ENCODE data around the gene TMEM38B. TPM values are rescaled to one million over a fixed set of nuclear protein-coding genes. Genes with fewer than 3 reads are reported as not detected.

TMEM38B gene
- polyA plus RNA-seq, 1 experiment = 7.5 TPM

DNA sequence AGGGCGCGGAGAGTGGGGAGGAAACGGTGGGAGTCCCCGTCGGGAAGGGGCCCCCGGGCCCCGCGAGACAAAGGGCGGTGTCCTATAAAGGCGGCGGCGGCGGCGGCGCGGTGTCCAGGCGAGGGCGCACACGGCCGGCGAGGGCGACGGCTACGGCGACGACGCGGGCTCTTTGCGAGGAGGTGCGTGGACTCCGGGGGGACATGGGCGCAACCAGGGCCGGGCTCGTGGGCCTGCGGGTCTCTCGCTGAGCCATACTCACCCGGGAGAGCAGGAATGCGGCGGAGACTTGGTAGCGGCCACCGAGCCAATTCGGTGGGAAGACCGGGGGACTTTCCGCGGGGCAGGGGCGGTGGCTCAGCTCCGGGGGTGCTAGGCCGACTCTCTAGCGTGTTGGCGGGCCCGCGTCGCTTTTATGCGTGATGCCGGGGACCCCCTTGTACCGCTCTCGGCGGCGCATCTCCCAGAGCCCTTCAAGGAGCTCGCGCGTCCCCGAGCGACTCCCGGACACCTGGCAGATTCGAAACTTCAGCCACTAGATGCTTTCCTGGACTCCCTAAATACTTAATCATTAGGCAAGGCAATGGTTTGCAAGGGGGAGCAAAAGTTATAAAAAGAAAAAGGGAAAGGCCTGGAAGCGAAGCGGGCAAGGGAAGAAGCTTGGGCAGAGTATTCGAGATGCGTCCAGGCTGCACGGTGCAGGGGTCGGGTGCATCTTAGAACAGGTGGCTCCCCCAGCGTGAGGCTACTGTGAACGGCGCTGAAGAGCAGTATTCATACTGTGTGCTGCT lies 38.0 kb upstream of the TMEM38B start:
- ChIA-PET POLR2A (no interaction called here), CTCF (interaction anchor here (1.0 to 1.1 kb wide), 2 partner anchors 35 to 62 kb away, joined by 3 to 6 read pairs; no protein-coding TSS in a partner anchor)
- DNase-seq (ENCODE audit: low read depth, low spot score) = no peak
- TF ChIP-seq, protein P1, sequence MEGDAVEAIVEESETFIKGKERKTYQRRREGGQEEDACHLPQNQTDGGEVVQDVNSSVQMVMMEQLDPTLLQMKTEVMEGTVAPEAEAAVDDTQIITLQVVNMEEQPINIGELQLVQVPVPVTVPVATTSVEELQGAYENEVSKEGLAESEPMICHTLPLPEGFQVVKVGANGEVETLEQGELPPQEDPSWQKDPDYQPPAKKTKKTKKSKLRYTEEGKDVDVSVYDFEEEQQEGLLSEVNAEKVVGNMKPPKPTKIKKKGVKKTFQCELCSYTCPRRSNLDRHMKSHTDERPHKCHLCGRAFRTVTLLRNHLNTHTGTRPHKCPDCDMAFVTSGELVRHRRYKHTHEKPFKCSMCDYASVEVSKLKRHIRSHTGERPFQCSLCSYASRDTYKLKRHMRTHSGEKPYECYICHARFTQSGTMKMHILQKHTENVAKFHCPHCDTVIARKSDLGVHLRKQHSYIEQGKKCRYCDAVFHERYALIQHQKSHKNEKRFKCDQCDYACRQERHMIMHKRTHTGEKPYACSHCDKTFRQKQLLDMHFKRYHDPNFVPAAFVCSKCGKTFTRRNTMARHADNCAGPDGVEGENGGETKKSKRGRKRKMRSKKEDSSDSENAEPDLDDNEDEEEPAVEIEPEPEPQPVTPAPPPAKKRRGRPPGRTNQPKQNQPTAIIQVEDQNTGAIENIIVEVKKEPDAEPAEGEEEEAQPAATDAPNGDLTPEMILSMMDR (IDR thresholded peaks at IDR 0.05; ENCODE audit: low read depth, low read length) = no peak
- Histone ChIP-seq H3K27me3 (ENCODE audit: control insufficient read depth, insufficient read depth, low read length) (peaks cover 27% of the 10 kb centered on the region), H3K27ac (ENCODE audit: low read depth, low read length) (no peak overlapping the region), H3K4me3 (ENCODE audit: low read depth, low read length) (peak overlapping the region; percentile 49), H3K9me3 (ENCODE audit: control insufficient read depth, insufficient read depth, low read length) (no peaks in the 10 kb centered on the region; the same call in 1 of the 2 replicates)

DNA sequence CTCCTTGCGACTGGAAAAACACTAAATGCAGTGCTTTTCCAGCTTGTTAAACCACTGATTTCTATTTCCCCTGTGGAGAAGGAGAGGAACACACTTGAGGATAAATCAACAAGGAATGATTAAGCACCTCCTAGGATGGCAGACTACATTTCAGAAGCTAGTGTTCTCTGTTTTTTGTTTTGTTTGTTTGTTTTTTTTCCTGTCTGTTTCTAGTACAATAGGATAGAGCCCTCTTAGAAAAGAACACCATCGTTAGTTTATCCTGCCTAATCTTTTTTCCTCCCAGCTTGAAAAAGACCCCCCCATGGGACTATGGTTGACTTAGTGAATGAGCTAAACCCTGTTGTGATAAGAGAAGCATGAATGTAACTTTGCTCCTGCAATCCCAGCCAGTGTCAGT lies 36.0 kb upstream of the TMEM38B start:
- DNase-seq (ENCODE audit: low read depth, low spot score) = no peak
- POLR2A ChIA-PET = no interaction called here
- TF ChIP-seq, protein P1 (IDR thresholded peaks at IDR 0.05; ENCODE audit: low read depth, low read length) = no peak
- Histone ChIP-seq H3K27ac (ENCODE audit: low read depth, low read length) (no peak overlapping the region), H3K4me3 (ENCODE audit: low read depth, low read length) (no peak overlapping the region), H3K9me3 (ENCODE audit: control insufficient read depth, insufficient read depth, low read length) (no peaks in the 10 kb centered on the region; the same call in 1 of the 2 replicates), H3K27me3 (ENCODE audit: control insufficient read depth, insufficient read depth, low read length) (peaks cover 27% of the 10 kb centered on the region)
- CTCF ChIA-PET = interaction anchor here (0.7 to 1.2 kb wide), 2 partner anchors 19 to 60 kb away, joined by 3 read pairs; no protein-coding TSS in a partner anchor

DNA sequence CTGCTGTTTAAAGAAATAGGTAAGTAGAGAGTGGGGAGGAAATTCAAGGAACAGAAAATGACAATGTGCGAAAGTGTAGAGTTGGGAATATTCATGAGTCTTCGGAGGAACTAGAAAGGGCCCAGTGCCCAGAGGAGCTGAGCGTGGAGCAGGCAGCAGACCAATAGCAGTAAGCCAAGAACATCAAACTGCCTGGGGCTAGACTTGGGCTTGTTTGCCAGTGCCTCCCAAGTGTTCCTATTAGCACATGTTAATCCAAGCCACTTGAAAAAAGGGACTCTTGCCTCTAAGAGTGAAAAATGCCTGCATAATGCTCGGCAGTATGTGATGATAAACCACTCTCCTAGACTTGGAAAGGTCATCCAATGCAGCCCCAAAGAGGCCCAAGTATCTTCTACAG lies 33.3 kb upstream of the TMEM38B start:
- CTCF ChIA-PET = no interaction called here
- Histone ChIP-seq H3K9me3 (ENCODE audit: control insufficient read depth, insufficient read depth, low read length) (no peaks in the 10 kb centered on the region; the same call in 1 of the 2 replicates), H3K27me3 (ENCODE audit: control insufficient read depth, insufficient read depth, low read length) (peaks cover 18% of the 10 kb centered on the region), H3K4me3 (ENCODE audit: low read depth, low read length) (no peak overlapping the region), H3K27ac (ENCODE audit: low read depth, low read length) (no peak overlapping the region)
- POLR2A ChIA-PET = no interaction called here
- TF ChIP-seq, protein P1 (IDR thresholded peaks at IDR 0.05; ENCODE audit: low read depth, low read length) = no peak
- DNase-seq (ENCODE audit: low read depth, low spot score) = no peak

DNA sequence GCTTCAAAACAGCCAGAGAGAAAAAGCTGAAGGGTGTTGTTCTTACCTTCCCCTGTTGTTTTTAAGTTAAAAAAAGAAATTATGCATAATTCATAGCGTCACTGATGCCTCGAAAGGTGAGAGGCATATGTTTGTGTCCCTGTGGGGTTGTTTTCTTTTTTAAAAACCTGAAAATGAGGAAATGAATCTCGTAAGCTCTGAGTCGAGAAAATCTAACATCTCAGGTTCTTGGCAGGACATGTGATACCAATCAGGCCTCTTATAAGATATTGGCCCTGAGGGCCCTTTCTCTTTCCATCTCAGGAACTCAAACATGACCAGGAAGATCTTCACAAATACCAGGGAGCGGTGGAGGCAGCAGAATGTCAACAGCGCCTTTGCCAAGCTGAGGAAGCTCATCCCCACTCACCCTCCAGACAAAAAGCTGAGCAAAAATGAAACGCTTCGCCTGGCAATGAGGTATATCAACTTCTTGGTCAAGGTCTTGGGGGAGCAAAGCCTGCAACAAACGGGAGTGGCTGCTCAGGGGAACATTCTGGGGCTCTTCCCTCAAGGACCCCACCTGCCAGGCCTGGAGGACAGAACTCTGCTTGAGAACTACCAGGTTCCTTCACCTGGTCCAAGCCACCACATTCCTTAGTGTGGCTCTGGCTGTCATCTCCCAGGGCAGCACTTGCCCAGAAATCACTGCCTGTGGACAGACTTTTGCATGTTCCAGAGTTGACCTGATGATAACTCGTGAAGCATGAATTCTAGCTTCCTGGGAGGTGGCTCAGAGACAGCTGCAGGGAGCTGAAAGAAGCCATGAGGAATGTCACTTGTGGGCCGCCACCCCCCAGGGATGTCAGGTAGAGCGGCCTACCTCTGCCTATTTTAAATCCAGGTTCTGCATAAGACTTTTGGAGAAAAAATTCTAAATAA lies 31.9 kb upstream of the TMEM38B start, which contains the start of gene TAL2:
TSS of gene TAL2 (plus strand) at position 274 of the 921 bp plus-strand sequence. CDS start at position 314, 40 bp downstream.
- POLR2A ChIA-PET = no interaction called here
- H3K27ac ChIP-seq (ENCODE audit: low read depth, low read length) = no peak within 1 kb of the TSS
- H3K4me3 ChIP-seq (ENCODE audit: low read depth, low read length) = no peak within 1 kb of the TSS
- no peaks in the 10 kb centered on the region for H3K9me3 ChIP-seq (ENCODE audit: control insufficient read depth, insufficient read depth, low read length)
- CTCF ChIA-PET = no interaction called here
- no peak for DNase-seq (ENCODE audit: low read depth, low spot score)
- TF ChIP-seq, protein P1 (IDR thresholded peaks at IDR 0.05; ENCODE audit: low read depth, low read length) = no peak
- H3K27me3 ChIP-seq (ENCODE audit: control insufficient read depth, insufficient read depth, low read length) = peaks cover 9% of the 10 kb centered on the region

Measured in AG04450 (cell line).